RKO (cell line): ENCODE results near the gene GAS6.

ENCODE experiments used
- DNase-seq: peaks from one replicate; pipeline ENCODE4 v3.0.0-alpha.2; 2016; ENCODE audit warnings: low spot score

GAS6 gene

DNA sequence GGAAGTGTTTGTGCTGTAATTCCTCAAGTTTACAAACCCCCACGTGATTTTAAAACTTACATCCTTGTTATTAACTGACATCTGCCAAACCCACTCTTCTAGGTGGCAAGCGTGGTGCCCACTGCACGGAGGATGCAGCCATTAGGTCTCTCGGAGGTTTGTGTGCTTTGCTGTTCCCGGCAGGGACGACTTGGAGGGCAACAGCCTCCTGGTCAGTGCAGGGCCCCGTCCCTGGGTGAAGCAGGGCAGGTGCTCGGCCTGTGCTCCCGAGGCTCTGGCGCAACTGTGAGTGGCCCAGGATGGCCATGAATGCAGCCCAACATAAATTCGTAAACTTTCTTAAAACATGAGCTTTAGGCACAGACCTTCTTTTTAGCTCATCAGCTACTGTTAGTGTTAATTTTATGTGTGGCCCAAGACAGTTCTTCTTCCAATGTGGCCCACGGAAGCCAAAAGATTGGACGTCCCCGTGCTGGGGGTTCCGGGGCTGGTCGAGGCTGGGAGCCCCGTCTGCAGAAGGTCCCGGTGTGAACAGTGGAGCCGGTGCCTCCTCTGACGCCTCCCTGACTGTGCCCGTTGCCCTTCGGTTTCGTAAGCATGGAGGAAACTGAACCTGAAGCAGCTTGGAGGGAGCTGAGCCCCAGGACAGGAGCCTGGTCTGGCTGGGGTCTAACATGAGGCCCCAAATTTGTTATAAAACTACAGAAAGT lies 11.9 kb downstream of the GAS6 start:
- DNase-seq: no peak

DNA sequence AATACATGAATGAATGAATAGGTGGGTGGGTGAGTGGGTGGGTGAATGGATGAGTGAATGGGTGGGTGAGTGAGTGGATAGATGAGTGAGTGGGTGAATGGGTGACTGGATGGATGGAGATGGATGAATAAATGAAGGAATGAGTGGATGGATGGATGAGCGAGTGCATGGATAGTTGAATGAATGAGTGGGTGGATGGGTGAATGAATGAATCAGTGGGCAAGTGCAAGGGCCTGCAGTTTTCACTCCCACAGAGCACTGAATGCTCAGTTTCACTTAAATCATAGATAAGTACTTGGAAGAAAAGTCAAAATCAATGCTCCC lies 12.4 kb downstream of the GAS6 start:
- no peak for DNase-seq

DNA sequence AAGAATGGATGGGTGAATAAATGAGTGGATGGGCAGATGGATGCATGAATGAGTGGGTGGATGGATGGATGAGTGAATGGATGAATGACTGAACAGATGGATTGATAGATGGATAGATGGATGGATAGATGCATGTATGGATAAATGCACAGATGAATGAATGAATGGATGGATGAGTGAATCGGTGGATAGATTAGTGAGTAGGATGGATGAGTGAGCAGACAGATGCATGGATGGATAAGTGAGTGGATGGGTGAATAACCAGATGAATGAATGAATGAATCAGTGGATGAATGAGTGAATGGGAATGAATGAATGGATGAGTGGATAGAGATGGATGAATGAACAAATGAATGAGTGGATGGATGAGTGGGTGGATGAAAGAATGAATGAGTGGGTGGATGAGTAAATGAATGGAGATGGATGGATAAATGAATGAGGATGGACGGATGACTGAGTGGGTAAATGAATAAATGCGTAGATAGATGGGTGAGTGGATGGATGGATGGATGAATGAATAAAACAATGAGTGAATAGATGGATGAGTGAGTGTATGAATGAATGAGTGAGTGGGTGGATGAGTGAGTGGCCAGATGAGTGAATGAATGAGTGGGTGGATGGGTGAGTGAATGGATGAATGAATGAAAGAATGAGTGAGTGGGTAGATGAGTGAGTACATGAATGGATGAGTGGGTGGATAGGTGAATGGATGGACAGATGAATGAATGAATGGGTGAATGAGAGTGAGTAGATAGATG lies 13.0 kb downstream of the GAS6 start:
- DNase-seq: no peak

DNA sequence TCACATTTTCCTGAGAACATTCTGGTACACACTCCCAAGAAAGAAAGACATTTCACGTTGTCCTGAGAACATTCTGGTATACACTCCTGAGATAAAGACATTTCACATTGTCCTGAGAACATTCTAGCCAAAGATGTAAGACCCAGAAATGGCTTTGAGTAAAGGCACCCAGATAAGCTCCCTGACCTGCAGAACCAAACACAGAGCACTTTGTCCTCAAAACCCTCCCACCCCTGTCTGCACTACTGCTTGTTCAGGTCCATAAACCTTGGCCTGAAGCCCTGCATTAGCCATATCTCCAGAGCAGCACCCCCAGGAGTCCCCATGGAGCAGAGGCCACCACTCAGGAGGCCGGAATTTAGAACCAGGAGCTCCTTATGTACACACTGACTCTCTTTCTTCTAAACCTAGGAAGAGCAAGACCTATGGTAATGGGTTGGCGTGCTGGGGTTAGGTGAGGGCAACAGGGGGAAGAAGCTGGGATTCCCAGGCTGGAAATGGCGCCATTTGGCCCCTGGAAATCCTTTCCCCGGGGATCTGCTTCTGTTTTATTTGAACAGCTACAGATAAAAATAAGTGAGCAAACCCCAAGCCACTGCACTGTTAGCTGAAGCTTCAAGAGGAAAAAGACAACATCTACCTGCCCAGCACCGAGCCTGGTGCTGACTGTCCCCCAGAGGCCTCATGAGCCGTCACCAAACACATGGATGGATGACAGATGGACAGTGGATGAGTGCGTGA lies 13.7 kb downstream of the GAS6 start:
- DNase-seq: no peak

DNA sequence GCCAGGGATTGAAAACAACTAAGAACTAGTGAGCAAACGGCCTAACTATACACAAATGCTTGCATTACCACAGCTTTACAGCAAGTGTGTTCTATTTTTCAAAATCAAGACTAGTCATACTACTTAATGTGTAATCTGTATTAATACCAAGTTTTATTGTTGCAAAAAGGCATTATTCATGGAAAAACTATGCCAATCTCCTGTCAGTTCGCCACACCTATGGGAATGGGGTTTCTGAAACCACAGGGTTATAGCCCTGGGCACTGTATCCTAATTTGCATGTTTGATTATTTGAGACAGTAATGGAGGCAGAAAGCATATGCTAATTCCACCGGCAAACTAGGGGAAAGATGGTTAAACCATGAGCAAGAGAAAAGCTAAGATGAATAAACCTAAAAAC lies 14.3 kb downstream of the GAS6 start:
- no peak for DNase-seq

DNA sequence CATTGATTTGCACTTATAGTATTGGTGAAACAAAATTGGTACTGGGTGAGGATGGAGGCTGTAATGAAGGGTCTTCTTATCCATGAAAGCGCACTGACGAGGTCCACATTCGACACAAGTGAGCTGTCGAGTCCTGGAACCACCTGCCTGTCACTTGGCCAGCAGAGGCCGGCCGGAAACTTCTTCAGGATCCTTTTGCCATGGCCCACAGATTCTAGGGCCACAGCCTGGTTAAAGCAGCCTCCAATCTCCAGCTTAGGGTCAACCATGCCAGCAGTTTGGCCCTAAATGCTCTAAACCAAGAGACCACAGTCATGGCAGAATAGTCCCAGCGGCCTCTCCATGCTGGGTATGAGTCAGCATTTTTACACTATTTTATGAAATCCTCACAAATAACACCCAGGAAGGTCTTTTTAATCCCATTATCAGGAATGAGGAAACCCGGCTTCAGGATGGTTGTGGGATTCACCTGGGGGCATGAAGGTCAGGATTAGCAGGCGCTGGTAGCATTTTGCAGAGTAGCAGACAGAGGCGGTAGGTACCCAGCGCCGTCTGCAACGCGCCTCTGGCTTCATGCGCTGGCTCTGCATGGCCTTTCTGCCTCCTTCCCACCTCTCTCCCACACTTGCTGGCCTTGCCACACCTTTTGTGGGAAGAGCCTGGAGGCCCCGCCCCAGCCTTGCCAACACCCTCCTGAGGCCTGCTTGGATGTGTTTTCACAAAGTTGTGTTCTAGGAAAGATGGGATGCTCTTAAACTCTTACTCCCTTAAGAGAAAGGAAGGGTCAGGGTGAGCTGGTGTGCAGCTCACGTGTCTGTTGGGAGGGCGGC lies 15.2 kb downstream of the GAS6 start:
- DNase-seq: no peak

DNA sequence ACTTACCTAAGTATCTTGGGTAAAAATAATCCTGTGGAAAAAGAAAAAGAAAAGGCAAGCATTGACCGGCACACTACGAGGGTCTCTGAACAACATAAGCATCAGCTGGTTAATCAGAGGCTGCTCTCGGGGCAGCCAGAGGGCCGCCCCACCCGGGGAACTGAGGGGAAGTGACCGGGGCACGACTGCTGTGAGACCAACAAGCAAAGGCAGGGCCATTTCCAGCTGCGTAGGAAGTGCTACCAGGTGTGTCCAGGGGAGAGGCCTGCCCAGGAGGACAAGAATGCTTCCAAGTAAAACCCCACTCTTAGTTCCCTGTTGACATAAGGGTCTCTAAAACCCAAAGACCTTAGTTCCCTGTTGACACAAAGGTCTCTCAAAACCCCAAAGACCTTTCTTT lies 15.9 kb downstream of the GAS6 start:
- no peak for DNase-seq

DNA sequence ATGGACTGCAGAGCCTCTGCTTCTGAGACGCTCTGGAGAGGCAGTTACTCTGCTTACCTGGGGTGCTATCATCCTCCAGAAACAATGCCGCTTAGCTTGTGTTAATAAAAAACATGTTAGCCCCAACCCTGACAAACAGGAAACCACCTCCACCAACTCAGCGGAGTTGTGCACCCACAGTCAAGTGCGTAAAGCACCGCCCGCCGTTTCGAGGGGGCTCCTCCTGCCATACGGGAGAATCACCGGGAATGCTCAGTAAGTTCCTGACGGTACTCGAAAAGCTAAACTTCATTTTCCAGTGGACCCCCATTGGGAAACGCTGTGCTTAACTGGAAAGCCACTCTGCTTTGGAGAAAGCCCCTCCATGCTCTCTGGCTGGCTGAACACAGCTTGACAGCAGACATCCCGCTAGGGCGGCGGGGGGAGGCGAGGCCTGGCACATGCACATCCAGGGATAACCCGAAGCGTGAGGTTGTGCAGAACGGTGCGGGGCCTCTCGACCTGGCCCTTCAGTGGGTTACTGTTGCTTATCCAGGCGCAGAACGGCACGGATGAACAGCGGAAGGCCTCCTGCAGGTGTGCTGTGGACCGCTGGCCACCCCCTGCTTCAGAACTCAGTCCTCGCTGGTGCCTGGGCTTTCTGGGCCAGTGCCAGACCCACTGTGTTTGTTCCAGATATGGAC lies 17.1 kb downstream of the GAS6 start:
- DNase-seq: no peak

DNA sequence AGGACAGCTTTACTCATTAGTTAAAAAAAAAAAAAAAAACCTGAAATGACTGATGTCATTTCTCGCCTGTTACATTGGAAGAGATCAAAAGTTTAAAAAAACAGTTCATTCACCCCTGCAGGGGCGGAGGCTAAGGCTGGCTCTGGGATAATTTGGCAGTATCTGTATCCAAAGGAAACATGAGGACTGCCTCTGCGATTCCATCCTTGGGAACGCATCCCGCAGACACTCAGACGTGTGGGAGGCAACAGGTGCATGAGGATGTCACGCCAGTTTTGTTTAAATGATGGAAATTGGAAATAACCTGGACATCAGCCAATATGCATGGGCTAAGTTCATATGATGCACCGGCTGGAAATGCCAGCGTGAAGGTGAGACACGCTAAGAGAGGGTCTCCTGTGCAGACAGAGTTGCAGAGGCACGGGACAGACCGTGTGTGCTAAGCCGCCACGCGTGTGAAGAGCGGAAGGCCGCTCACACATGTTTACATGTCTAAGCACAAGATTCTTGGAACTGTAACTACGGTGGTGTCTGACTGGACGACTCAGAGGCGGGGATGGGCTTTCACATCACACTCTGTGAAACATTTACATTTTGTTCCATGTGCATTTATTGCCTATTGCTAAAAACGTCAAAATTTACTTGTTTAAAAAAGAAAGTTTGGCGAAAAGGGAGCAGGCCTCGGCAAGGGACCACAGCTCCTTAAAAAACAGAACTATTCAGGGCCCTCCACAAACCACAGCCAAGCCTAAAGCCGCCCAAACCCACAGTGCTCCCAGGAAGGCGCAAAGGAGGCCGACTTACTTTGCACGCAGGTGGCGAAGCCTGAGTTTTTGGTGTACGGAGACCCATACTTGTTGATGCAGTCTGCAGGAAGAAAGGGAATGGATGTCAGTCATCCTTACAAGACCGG lies 17.9 kb downstream of the GAS6 start:
- DNase-seq: no peak

DNA sequence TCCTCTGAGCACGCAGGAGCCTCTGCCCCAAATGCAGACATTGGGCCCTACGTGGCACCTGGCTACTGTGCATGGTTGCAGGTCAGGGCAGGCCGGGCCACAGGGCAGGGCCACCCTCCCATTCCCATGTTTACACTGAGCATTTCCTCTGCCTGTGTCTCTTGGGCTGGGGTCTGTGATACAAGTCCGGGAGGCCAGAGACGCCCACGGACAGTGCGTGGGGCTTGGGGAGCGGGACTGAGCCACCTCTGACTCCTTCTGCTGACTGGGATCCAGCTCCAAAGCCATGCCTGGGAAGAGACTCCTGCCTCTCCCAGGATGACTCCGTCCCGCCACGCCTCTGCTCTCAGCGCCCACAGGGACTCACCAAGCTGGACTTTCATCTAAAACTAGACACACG lies 18.8 kb downstream of the GAS6 start:
- DNase-seq: no peak

DNA sequence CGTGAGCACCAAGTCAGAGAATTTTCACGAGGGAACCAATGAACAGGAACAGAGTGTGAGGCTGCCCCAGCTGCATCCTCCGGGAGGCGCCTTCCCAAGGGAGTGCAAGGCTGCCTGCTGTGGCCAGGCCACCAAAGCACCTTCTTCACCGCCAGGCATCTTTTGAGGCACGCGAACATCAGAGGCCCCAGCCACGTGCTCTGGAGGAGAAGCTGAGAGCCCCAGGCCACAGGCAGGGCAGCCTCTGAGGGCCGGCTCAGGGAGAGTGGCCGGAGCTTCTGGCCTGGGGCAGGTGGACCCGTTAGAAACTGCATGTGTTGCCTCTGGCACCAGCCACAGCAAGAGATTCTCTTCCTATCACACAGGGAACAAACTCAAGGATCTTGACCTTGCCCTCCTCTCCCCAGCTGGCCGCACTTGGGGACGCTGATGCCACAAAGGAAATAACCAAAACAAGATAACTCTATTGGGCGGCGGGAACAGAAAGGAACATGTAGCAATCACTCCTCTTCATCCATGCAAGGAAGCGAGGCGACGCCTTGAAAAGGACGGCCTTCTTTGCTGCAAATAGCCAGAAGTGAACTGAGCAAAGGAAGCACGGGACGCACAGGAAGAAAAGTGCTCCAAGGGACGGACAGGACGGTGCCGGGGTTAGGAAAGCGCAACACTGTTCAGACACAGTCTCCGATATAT lies 19.9 kb downstream of the GAS6 start:
- DNase-seq: no peak

DNA sequence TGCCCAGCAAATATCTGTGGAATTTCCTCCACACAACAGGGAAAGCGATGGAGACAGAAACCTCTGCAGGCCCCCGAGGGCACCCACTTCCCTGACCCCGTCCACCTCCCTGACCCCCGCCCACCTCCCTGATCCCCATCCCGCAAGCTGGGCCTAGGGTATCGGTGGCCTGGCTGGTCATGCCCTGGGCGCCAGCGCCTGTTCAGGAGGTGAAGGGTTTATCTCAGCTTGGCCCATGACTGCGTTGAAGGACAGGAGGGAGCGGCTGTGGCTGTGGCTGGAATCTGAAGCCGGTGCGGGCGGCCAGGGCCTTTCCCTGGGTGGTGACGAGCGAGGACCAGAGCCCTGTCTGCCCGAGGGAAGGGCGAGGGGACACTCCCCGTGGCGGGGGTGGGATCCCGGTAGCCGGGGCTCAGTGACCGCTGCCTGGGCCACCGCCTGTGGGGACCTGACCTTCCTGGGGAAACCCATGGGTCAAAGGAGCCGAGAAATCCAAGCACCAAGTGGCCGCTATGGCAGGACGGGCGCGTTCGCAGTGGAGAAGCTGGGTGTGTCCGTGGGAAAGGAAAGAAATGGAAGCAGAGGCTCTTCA lies 20.7 kb downstream of the GAS6 start:
- DNase-seq: no peak

DNA sequence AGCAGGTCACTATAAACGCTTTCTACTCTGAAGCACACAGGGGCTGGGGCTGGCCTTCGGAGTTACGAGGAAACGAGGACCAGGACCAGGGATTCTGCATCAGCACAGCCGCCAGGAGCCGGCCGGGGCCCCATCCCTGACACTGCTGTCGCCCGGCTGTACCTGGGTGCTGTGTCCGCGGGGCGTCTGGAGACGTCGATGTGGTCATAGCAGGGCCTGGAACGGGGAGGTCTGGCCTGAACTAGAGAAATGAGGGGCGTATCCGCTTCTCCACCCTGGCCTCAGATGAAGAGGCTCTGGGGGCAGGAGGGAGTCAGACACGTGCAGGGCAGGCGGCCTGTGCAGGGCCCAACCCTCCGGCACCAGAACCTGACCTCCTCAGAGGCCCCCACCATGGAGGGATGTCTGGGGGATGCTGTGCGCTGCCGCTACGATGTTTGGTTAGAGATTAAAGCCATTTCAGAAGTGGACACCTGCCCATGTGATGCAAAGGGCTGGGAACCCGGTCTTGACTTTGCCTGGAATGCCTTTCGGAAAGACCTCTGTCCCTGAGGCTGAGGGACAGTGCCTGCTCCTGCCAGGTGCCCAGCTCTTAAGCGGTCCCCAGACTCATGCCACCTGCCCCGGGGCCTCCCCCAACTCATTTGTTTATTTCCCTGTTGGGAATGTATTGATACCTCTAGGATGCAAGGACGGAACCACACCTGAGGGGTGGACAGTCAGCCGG lies 21.4 kb downstream of the GAS6 start:
- no peak for DNase-seq

DNA sequence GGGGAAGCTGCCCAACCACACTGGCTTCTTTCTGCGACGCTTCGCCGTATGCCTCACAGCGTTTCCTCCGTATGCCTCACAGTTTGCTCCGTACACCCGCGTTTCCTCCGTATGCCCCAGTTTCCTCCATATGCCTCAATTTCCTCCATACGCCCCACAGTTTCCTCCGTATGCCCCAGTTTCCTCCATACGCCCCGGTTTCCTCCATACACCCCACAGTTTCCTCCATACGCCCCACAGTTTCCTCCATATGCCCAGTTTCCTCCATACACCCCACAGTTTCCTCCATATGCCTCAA lies 22.6 kb downstream of the GAS6 start:
- DNase-seq: no peak

DNA sequence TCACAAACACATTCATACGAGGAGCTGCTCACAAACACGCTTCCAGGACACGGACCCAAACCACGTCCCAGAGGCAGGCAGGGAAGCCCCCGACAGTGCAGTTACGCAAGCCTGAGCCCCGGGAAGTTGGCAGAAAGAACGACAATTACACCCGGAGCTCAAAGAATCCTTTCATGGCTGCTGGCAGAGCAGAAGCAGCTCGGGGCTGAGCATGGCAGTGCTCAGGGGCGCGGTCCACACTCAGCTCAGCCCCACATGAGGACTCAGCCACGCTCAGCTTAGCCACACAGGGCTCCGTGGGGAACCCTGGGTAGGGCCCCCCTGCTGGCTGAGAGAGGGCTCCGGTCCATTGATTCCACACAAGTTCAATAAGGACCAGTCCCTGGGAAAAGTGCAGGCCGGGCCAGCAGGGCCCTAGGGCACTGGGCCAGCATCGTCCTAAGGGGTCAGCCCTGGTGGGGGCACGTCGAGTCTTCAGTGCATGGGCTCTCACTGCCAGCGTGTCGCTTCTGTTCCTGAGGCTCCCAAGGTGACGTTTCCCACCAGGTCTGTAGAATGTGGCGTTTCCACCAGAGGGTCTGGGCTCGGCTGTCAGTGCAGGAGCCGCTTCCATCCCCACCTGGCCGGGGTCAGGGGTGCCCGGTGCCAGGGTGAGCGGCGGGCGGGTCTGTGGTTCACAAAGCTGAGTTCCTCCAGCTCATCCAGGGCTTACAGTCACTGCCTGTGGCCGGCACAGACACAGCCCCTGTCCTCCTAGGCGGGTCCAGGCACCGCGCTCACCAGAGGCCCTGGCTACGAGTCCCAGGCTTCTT lies 23.1 kb downstream of the GAS6 start:
- no peak for DNase-seq

DNA sequence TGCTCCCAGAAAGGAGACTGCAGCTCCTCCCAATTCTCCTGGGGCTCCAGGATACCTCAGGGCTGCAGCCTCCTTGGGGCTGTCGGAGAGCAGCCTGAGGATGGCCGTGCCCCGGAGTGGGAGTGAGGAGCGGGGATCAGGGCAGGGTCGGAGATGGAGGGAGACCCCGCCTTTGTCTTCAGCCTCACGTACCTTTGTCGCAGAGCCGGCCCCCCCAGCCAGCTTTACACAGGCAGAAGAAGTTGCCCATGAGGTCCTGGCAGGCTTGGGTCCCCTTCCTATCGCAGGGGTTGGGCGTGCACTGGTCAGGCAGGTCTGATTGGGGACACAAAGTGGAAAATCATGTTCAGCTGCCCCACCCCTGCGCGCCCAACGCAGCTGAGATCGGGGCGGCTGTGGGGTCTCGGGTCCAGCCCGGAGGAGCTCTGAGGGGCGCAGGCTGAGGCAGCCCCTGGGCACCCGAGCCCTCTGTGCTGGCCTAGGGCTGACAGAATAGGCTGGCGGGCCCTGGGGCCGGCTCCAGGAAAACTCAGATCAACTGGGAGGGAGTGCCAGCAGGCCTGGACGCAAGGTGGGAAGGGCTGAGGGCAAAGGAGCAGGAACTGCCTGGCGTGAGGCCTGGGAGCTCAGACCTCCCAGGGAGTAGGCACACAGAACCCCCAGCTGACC lies 24.2 kb downstream of the GAS6 start:
- no peak for DNase-seq

DNA sequence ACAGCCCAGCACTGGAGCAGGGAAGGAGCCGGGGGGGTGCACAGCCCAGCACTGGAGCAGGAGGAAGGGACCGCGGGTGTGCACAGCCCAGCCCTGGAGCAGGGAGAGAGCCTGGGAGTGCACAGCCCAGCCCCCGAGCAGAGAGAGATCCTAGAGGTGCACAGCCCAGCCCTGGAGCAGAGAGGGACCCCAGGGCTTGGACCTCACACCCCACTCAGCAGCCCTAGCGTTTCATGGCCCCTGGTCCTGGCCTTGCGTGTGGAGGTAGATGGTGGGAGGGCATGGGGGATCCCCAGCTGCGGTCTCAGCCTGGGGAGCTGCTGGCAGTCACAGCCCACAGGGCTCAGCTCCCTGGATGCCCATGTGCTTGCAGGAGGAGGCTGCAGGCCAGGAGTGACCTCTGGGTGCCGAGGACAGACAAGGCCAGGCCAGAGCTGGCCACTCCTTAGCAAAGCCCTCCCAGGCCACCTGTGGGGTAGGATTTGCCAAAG lies 25.1 kb downstream of the GAS6 start:
- DNase-seq: no peak
